ENCODE results near the gene DDR2.

- TF ChIP-seq POLR2A (IDR thresholded peaks at IDR 0.05; ENCODE audit: low read depth, low read length), result no peak
- TF ChIP-seq POLR2AphosphoS5 (IDR thresholded peaks at IDR 0.05; ENCODE audit: low read depth, low read length), result no peak
- no peak for TF ChIP-seq TAF1 (IDR thresholded peaks at IDR 0.05; ENCODE audit: low read depth, low read length)
- TF ChIP-seq PAX5 (IDR thresholded peaks at IDR 0.05; ENCODE audit: insufficient read depth, low read length, severe bottlenecking), result no peak
- no peak for TF ChIP-seq SPI1 (IDR thresholded peaks at IDR 0.05; ENCODE audit: low read depth, low read length)
- no peak for TF ChIP-seq POU2F2 (IDR thresholded peaks at IDR 0.05; ENCODE audit: low read depth, low read length)
Observed at GRCh38 chr1:162691999-162692575, 59.8 kb downstream of the DDR2 start.

Data from GM12891 (cell line).